HepG2 (cell line): ENCODE results near the gene PFN2. TPM values are rescaled to one million over a fixed set of nuclear protein-coding genes. Genes with fewer than 3 reads are reported as not detected.

Experiments used
- ATAC-seq: fragments of 200-7000 bp; cut with Tn5 transposase; 3 replicates; pipeline ENCODE4 v1.9.1; 2020; ENCODE audit warnings: mild to moderate bottlenecking, moderate library complexity
- BruUV-seq: library from RNA; stranded (reverse); fragments of 400-500 nt; replicated peaks from 2 replicates; lab custom pipeline; 2021; lab: Mats Ljungman, UMichigan
- CTCF ChIA-PET: fragments of 300-600 bp; formaldehyde crosslinking; extraction: SDS; loops from one replicate; lab custom pipeline; 2021; ENCODE audit warnings: low total read pairs, inconsistent platforms, low intra/inter-chr PET ratio; lab: Yijun Ruan, JAX
- POLR2A ChIA-PET: fragments of 350-600 bp; sonication (Branson Sonifier 250); formaldehyde crosslinking; loops from one replicate; lab custom pipeline; 2020; ENCODE audit warnings: antibody characterized with exemption, inconsistent platforms; lab: Yijun Ruan, JAX
- DNase-seq: peaks from one replicate; pipeline ENCODE4 v3.0.0-alpha.2; 2015; ENCODE audit warnings: low spot score
- FAIRE-seq: peaks from 3 replicates; lab custom pipeline; 2011; peaks lifted over from hg19 to GRCh38; lab: Jason Lieb, UNC
- H2AFZ ChIP-seq: one replicate; pipeline ENCODE4 v1.6.1; 2011; ENCODE audit warnings: low read length, inconsistent platforms
- H3K27ac ChIP-seq: fragments of 300-600 bp; 3 replicates; pipeline ENCODE4 v1.8.0; 2011; ENCODE audit warnings: mixed run types, mild to moderate bottlenecking, mixed read lengths, low read length, inconsistent platforms; ENCODE audit not compliant: insufficient read depth; ENCODE audit errors: extremely low read length
- H3K27me3 ChIP-seq, 2 experiments: fragments of 200-600 bp in 1 of 2; 2 replicates in 1 of 2; 3 replicates in 1 of 2; pipeline versions ENCODE4 v1.6.0 to v1.8.0; 2011; ENCODE audit warnings: low read length in 2 of 2, mild to moderate bottlenecking in 2 of 2, moderate library complexity in 2 of 2, inconsistent platforms in 1 of 2; ENCODE audit not compliant: insufficient read depth in 2 of 2, control insufficient read depth in 1 of 2
- H3K36me3 ChIP-seq, 2 experiments: fragments of 200-600 bp in 1 of 2; replicated peaks in 1 of 2; 2 replicates in 1 of 2; 3 replicates in 1 of 2; pipeline versions ENCODE4 v1.5.1 to v1.8.0; 2011; ENCODE audit warnings: low read length in 2 of 2, inconsistent platforms in 1 of 2; ENCODE audit not compliant: insufficient read depth in 2 of 2, control insufficient read depth in 1 of 2
- H3K4me1 ChIP-seq: 2 replicates; pipeline ENCODE4 v1.5.1; 2012; ENCODE audit warnings: low read length, inconsistent platforms; ENCODE audit not compliant: insufficient read depth
- H3K4me2 ChIP-seq: 2 replicates; pipeline ENCODE4 v1.6.0; 2011; ENCODE audit warnings: low read depth, low read length, inconsistent platforms
- H3K4me3 ChIP-seq, 3 experiments: fragments of 200-600 bp in 1 of 3; sonication (generic), shearing (Covaris generic) in 1 of 3; replicated peaks in 1 of 3; 2 replicates each; pipeline ENCODE4 v1.5.1; 2011 to 2016; ENCODE audit warnings: low read length in 3 of 3, inconsistent platforms in 2 of 3, low read depth in 2 of 3, mild to moderate bottlenecking in 2 of 3, control low read depth in 1 of 3, mixed read lengths in 1 of 3; ENCODE audit not compliant: insufficient read depth in 1 of 3
- H3K79me2 ChIP-seq: one replicate; pipeline ENCODE4 v1.6.1; 2011; ENCODE audit warnings: low read length, inconsistent platforms; ENCODE audit not compliant: insufficient read depth
- H3K9ac ChIP-seq: 2 replicates; pipeline ENCODE4 v1.6.0; 2011; ENCODE audit warnings: mild to moderate bottlenecking, low read depth, low read length, inconsistent platforms; ENCODE audit not compliant: insufficient read depth
- H3K9me3 ChIP-seq: 2 replicates; pipeline ENCODE4 v1.5.1; 2012; ENCODE audit warnings: mild to moderate bottlenecking, low read length
- H4K20me1 ChIP-seq: 2 replicates; pipeline ENCODE4 v1.6.0; 2011; ENCODE audit warnings: inconsistent platforms, mild to moderate bottlenecking, low read length, moderate library complexity; ENCODE audit not compliant: insufficient read depth
- ATM ChIP-seq: fragments of 450-650 bp; IDR thresholded peaks from 2 replicates; pipeline ENCODE4 v1.7.1; 2017; ENCODE audit warnings: mild to moderate bottlenecking, borderline replicate concordance
- CBX2 ChIP-seq, 2 experiments: fragments of 200-600 bp in 1 of 2; sonication (generic); formaldehyde crosslinking in 1 of 2; IDR thresholded peaks; 2 replicates each; pipeline versions ENCODE4 v1.7.0 to v1.8.1; 2018 to 2022; ENCODE audit warnings: low read depth in 2 of 2, low read length in 1 of 2, mild to moderate bottlenecking in 1 of 2, missing genetic modification reagents in 1 of 2
- JARID2 ChIP-seq: sonication (generic); formaldehyde crosslinking; IDR thresholded peaks from 2 replicates; pipeline ENCODE4 v1.8.1; 2023; ENCODE audit warnings: missing genetic modification reagents, inconsistent platforms; ENCODE audit not compliant: insufficient replicate concordance
- KDM5B ChIP-seq: sonication (generic); formaldehyde crosslinking; IDR thresholded peaks from 2 replicates; pipeline ENCODE4 v1.4.0; 2020; ENCODE audit warnings: missing genetic modification reagents, mild to moderate bottlenecking, borderline replicate concordance
- NFATC3 ChIP-seq: sonication (generic); formaldehyde crosslinking; IDR thresholded peaks from 2 replicates; pipeline ENCODE4 v1.5.1; 2020; ENCODE audit warnings: mild to moderate bottlenecking, missing genetic modification reagents
- POGZ ChIP-seq: sonication (generic); formaldehyde crosslinking; IDR thresholded peaks from 2 replicates; pipeline ENCODE4 v1.4.0; 2020; ENCODE audit warnings: mild to moderate bottlenecking, missing genetic modification reagents
- SIN3B ChIP-seq: fragments of 150-350 bp; IDR thresholded peaks from 2 replicates; pipeline ENCODE4 v1.6.1; 2014; ENCODE audit warnings: low read length
- TP53 ChIP-seq: sonication (generic); formaldehyde crosslinking; conservative IDR thresholded peaks from 2 replicates; pipeline ENCODE4 v1.4.0; 2020; ENCODE audit warnings: missing genetic modification reagents
- ZNF121 ChIP-seq: sonication (generic); formaldehyde crosslinking; IDR thresholded peaks from 2 replicates; pipeline ENCODE4 v1.5.0; 2020; ENCODE audit warnings: mild to moderate bottlenecking, missing genetic modification reagents
- ZNF136 ChIP-seq: sonication (generic); formaldehyde crosslinking; IDR thresholded peaks from 2 replicates; pipeline ENCODE4 v1.8.1; 2022; ENCODE audit warnings: low read depth, mild to moderate bottlenecking, moderate library complexity, missing genetic modification reagents
- ZNF276 ChIP-seq: sonication (generic); formaldehyde crosslinking; IDR thresholded peaks from 2 replicates; pipeline ENCODE4 v1.4.0; 2020; ENCODE audit warnings: mild to moderate bottlenecking, low read depth, missing genetic modification reagents
- ZNF564 ChIP-seq: sonication (generic); formaldehyde crosslinking; IDR thresholded peaks from 2 replicates; pipeline ENCODE4 v1.8.1; 2023; ENCODE audit warnings: mild to moderate bottlenecking, missing genetic modification reagents
- ZNF589 ChIP-seq: sonication (generic); formaldehyde crosslinking; conservative IDR thresholded peaks from 2 replicates; pipeline ENCODE4 v1.8.0; 2022; ENCODE audit warnings: mild to moderate bottlenecking, moderate library complexity, missing genetic modification reagents
- ZNF776 ChIP-seq: sonication (generic); formaldehyde crosslinking; IDR thresholded peaks from 2 replicates; pipeline ENCODE4 v1.4.0; 2020; ENCODE audit warnings: mild to moderate bottlenecking, missing genetic modification reagents
- ZNF781 ChIP-seq: sonication (generic); formaldehyde crosslinking; IDR thresholded peaks from 2 replicates; pipeline ENCODE4 v1.5.1; 2020; ENCODE audit warnings: borderline replicate concordance, mild to moderate bottlenecking, missing genetic modification reagents; ENCODE audit errors: not compliant biosample characterization
- WGBS: methylation state at CpG from one replicate; pipeline ENCODE4 v1.1.6; 2017; ENCODE audit warnings: low lambda C conversion rate; 5-methylcytosine and 5-hydroxymethylcytosine counted together
- in situ Hi-C: cut with HindIII; loops from 2 replicates; pipeline ENCODE4 v1.10.0; 2017; ENCODE audit warnings: low pct_unique_long_range_greater_than_20kb; ENCODE audit not compliant: extremely low pct_ligation_motif_present
- intact Hi-C: fragments of 100-400 bp; cut with micrococcal nuclease; formaldehyde crosslinking; loops from one replicate; pipeline ENCODE4 v1.10.0; 2022; ENCODE audit not compliant: unreplicated experiment
- polyA plus RNA-seq, 8 experiments: library from polyadenylated mRNA; depleted of rRNA in 3 of 8; stranded (reverse) in 7 of 8; unstranded in 1 of 8; fragments of >200 nt; fragmentation: Illumina TruSeq in 4 of 8; extraction: Trizol in 4 of 8; gene quantifications; 2 replicates each; pipeline versions ENCODE4 v1.2.1 to v1.2.3, GENCODE V29; 2011 to 2016; ENCODE audit warnings: low read depth in 4 of 8, missing spikeins in 1 of 8, mixed read lengths in 1 of 8; ENCODE audit not compliant: insufficient read depth in 1 of 8
- total RNA-seq, 5 experiments: library from RNA; depleted of rRNA; stranded (reverse); fragments of >200 nt; fragmentation: Illumina TruSeq; extraction: Trizol; gene quantifications; 2 replicates each; pipeline ENCODE4 v1.2.3, GENCODE V29; 2016; ENCODE audit warnings: low read depth in 1 of 5

Gene PFN2
- total and polyA plus RNA-seq, 2 of the 13 experiments (the other 11 are each of a cell fraction or from before 2014, with no cell fraction given), result 57.3 to 150 TPM

- no peak for TF ChIP-seq SIN3B
Measured at GRCh38 chr3:149957361-149958125, 13.2 kb downstream of the PFN2 start (continued).

DNA sequence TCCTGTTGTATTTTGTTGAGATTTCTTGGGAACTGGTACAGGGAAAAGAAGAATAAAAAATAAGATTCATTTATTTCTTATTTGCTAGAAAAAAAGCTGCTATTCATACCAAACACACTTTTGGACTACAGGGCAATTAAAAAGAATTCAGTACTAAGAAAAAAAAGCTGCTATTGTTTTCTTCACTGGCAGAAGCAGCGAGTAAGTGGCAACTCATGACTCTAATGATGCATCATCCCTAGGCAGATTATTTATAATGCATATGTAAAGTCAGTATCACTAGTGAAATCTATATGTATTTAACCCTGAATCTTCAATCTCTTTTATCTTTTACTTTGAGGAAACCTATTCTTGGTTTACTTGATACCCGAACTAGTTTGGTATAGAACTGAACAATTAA lies 15.2 kb downstream of the PFN2 start:
- no TSS peak for BruUV-seq
- TF ChIP-seq NFATC3 (CRISPR knock-in tag), result no peak

GRCh38 chr3:149954812-149955211 lies 15.9 kb downstream of the PFN2 start:
- POLR2A ChIA-PET, result no interaction called here
- 0 out of 2 replicates have a peak, but pooled peaks cover 4% of the 10 kb centered on the region for H4K20me1 ChIP-seq
- TF ChIP-seq POGZ (CRISPR knock-in tag) (no peak), JARID2 (CRISPR knock-in tag) (no peak), ZNF121 (CRISPR knock-in tag) (no peak), ATM (no peak), ZNF776 (no peak), ZNF589 (CRISPR knock-in tag) (no peak), TP53 (CRISPR knock-in tag) (no peak), CBX2 (IDR thresholded peaks at IDR 0.05; ENCODE audit: low read depth, low read length) (no peak), CBX2 (CRISPR knock-in tag; IDR thresholded peaks at IDR 0.05; ENCODE audit: low read depth) (no peak), KDM5B (CRISPR knock-in tag) (no peak), ZNF781 (CRISPR knock-in tag) (no peak), ZNF136 (CRISPR knock-in tag) (no peak), ZNF276 (no peak), ZNF564 (CRISPR knock-in tag) (no peak)

More for the DNA sequence above, 15.2 kb downstream of the PFN2 start:
- peaks cover 0 to 10% of the 10 kb centered on the region in 2 experiments; a peak in 1 of 5 replicates for H3K36me3 ChIP-seq
- in situ Hi-C loops, result loop anchor here (10.0 kb wide), 1 partner anchor 259 kb away; no protein-coding TSS in a partner anchor
- FAIRE-seq (no peak), DNase-seq (no peak), ATAC-seq (no peak)
- H3K9ac ChIP-seq, result no peak overlapping the region
- no peaks in the 10 kb centered on the region for H3K79me2 ChIP-seq
- H3K27ac ChIP-seq, result no peak overlapping the region
- no peak overlapping the region for H3K4me3 ChIP-seq
- H2AFZ ChIP-seq, result no peak overlapping the region
- no peaks in the 10 kb centered on the region for H3K27me3 ChIP-seq
- 0 out of 2 replicates have a peak, but pooled peaks cover 4% of the 10 kb centered on the region for H4K20me1 ChIP-seq
- ChIA-PET POLR2A (no interaction called here), CTCF (no interaction called here)
- no peak overlapping the region for H3K4me2 ChIP-seq
- intact Hi-C loops, result no loop called here
- 100% methylated on average over 2 of the region's 2 CpGs for WGBS
- peaks cover 14% of the 10 kb centered on the region for H3K4me1 ChIP-seq
- H3K9me3 ChIP-seq, result no peaks in the 10 kb centered on the region

More at GRCh38 chr3:149954812-149955211, 15.9 kb downstream of the PFN2 start:
- Histone ChIP-seq H3K36me3 (peaks cover 0 to 10% of the 10 kb centered on the region in 2 experiments; a peak in 1 of 5 replicates), H3K27me3 (no peaks in the 10 kb centered on the region), H3K79me2 (no peaks in the 10 kb centered on the region), H3K27ac (no peak overlapping the region), H2AFZ (no peak overlapping the region), H3K9ac (no peak overlapping the region), H3K9me3 (no peaks in the 10 kb centered on the region), H3K4me2 (no peak overlapping the region), H3K4me1 (peaks cover 14% of the 10 kb centered on the region), H3K4me3 (no peak overlapping the region)
- in situ Hi-C loops (loop anchor here (10.0 kb wide), 1 partner anchor 260 kb away; no protein-coding TSS in a partner anchor), intact Hi-C loops (no loop called here)
- WGBS, result 98% methylated on average over 1 of the region's 1 CpG
- FAIRE-seq, result no peak
- DNase-seq, result no peak
- CTCF ChIA-PET, result no interaction called here
- ATAC-seq, result no peak
- no TSS peak for BruUV-seq
